Liver (tissue), 9 donors: Measurements from ENCODE around the gene PREB. TPM values are rescaled to one million over a fixed set of nuclear protein-coding genes. Genes with fewer than 3 reads are reported as not detected.

ENCODE experiments used
- DNase-seq: peaks from one replicate; pipeline ENCODE4 v3.0.0-alpha.2; 2017; ENCODE audit warnings: low spot score
- H3K27ac ChIP-seq, 2 donors: one replicate each; pipeline ENCODE4 v1.7.0; 2013; ENCODE audit warnings: inconsistent platforms in 2 of 2, low read length in 2 of 2, control low read depth in 1 of 2, low read depth in 1 of 2, mild to moderate bottlenecking in 1 of 2
- H3K27me3 ChIP-seq, 4 donors: one replicate each; pipeline versions ENCODE4 v1.6.1 to v1.7.0; 2013; ENCODE audit warnings: low read length in 3 of 4, inconsistent platforms in 1 of 4, mild to moderate bottlenecking in 1 of 4, moderate library complexity in 1 of 4; ENCODE audit not compliant: control insufficient read depth in 4 of 4, insufficient read depth in 4 of 4
- H3K36me3 ChIP-seq, 4 donors: one replicate each; pipeline versions ENCODE4 v1.6.1 to v1.7.0; 2013; ENCODE audit warnings: low read length in 3 of 4, mild to moderate bottlenecking in 3 of 4, low read depth in 1 of 4, moderate library complexity in 1 of 4; ENCODE audit not compliant: control insufficient read depth in 4 of 4, insufficient read depth in 3 of 4
- H3K4me1 ChIP-seq, 4 donors: one replicate each; pipeline versions ENCODE4 v1.6.1 to v1.7.0; 2013; ENCODE audit warnings: low read length in 3 of 4, mild to moderate bottlenecking in 3 of 4, moderate library complexity in 1 of 4; ENCODE audit not compliant: control insufficient read depth in 4 of 4, insufficient read depth in 4 of 4
- H3K4me3 ChIP-seq, 3 donors: one replicate each; pipeline versions ENCODE4 v1.6.1 to v1.7.0; 2013; ENCODE audit warnings: low read length in 3 of 3, control low read depth in 1 of 3, low read depth in 1 of 3, mild to moderate bottlenecking in 1 of 3
- H3K9ac ChIP-seq, 2 donors: one replicate each; pipeline ENCODE4 v1.7.0; 2013; ENCODE audit warnings: low read length in 2 of 2, mild to moderate bottlenecking in 2 of 2, moderate library complexity in 2 of 2, control low read depth in 1 of 2, low read depth in 1 of 2
- H3K9me3 ChIP-seq, 4 donors: one replicate each; pipeline versions ENCODE4 v1.6.1 to v1.7.0; 2013; ENCODE audit warnings: low read length in 3 of 4; ENCODE audit not compliant: control insufficient read depth in 4 of 4
- ATF3 ChIP-seq: IDR thresholded peaks from 2 replicates; pipeline ENCODE4 v1.6.1; 2016; ENCODE audit warnings: antibody characterized with exemption
- CTCF ChIP-seq: fragments of 150-350 bp; IDR thresholded peaks from 2 replicates; pipeline ENCODE4 v1.5.1; 2017; ENCODE audit warnings: improper control_type of control experiment, low read depth, low read length; ENCODE audit not compliant: missing input control
- EGR1 ChIP-seq, 2 donors: IDR thresholded peaks; 2 replicates each; pipeline ENCODE4 v1.6.1; 2016 to 2018; ENCODE audit warnings: antibody characterized with exemption in 2 of 2, low read depth in 2 of 2
- FOXA1 ChIP-seq: IDR thresholded peaks from 2 replicates; pipeline ENCODE4 v1.6.1; 2016; ENCODE audit warnings: antibody characterized with exemption
- FOXA2 ChIP-seq: IDR thresholded peaks from 2 replicates; pipeline ENCODE4 v1.6.1; 2016; ENCODE audit warnings: antibody characterized with exemption
- GABPA ChIP-seq, 2 donors: IDR thresholded peaks in 1 of 2; conservative IDR thresholded peaks in 1 of 2; 2 replicates each; pipeline ENCODE4 v1.6.1; 2016; ENCODE audit warnings: antibody characterized with exemption in 2 of 2, mild to moderate bottlenecking in 1 of 2, moderate library complexity in 1 of 2
- HNF4A ChIP-seq, 2 donors: conservative IDR thresholded peaks; 2 replicates each; pipeline ENCODE4 v1.6.1; 2016; ENCODE audit warnings: antibody characterized with exemption in 2 of 2, mild to moderate bottlenecking in 2 of 2
- HNF4G ChIP-seq: IDR thresholded peaks from 2 replicates; pipeline ENCODE4 v1.6.1; 2016; ENCODE audit warnings: antibody characterized with exemption
- JUND ChIP-seq, 2 donors: IDR thresholded peaks; 2 replicates each; pipeline ENCODE4 v1.6.1; 2016; ENCODE audit warnings: antibody characterized with exemption in 2 of 2
- NR2F2 ChIP-seq: IDR thresholded peaks from 2 replicates; pipeline ENCODE4 v1.6.1; 2016; ENCODE audit warnings: antibody characterized with exemption
- RAD21 ChIP-seq, 2 donors: IDR thresholded peaks; 2 replicates each; pipeline ENCODE4 v1.6.1; 2016; ENCODE audit warnings: antibody characterized with exemption in 2 of 2, mild to moderate bottlenecking in 2 of 2
- RXRA ChIP-seq, 2 donors: IDR thresholded peaks; 2 replicates each; pipeline ENCODE4 v1.6.1; 2017 to 2018; ENCODE audit warnings: antibody characterized with exemption in 2 of 2, mild to moderate bottlenecking in 1 of 2
- SP1 ChIP-seq: IDR thresholded peaks from 2 replicates; pipeline ENCODE4 v1.6.1; 2018; ENCODE audit warnings: antibody characterized with exemption, mild to moderate bottlenecking
- TAF1 ChIP-seq: conservative IDR thresholded peaks from 2 replicates; pipeline ENCODE4 v1.6.1; 2016; ENCODE audit warnings: antibody characterized with exemption, mild to moderate bottlenecking
- YY1 ChIP-seq: IDR thresholded peaks from 2 replicates; pipeline ENCODE4 v1.6.1; 2016; ENCODE audit warnings: antibody characterized with exemption, mild to moderate bottlenecking
- ZBTB33 ChIP-seq: IDR thresholded peaks from 2 replicates; pipeline ENCODE4 v1.6.1; 2016; ENCODE audit warnings: antibody characterized with exemption
- WGBS: extraction: QIAGEN DNeasy Blood & Tissue Kit; methylation state at CpG from one replicate; pipeline ENCODE4 v1.1.7; 2013; 5-methylcytosine and 5-hydroxymethylcytosine counted together
- polyA plus RNA-seq, 2 donors: library from polyadenylated mRNA; stranded (reverse) in 1 of 2; unstranded in 1 of 2; fragments of 200-250 nt in 1 of 2; fragments of >200 nt in 1 of 2; fragmentation: Nextera tagmentation in 1 of 2; extraction: Ambion mirVana in 1 of 2; gene quantifications; one replicate each; pipeline versions ENCODE4 v1.2.1 to v1.2.3, GENCODE V29; 2013 to 2015
- total RNA-seq, 2 donors: library from RNA; depleted of rRNA; stranded (reverse); fragments of >200 nt; gene quantifications; one replicate each; pipeline ENCODE4 v1.2.3, GENCODE V29; 2014
- TF ChIP-seq, protein P1 (sequence below): IDR thresholded peaks from 2 replicates; pipeline ENCODE4 v1.6.1; 2016; ENCODE audit warnings: antibody characterized with exemption, mild to moderate bottlenecking
- TF ChIP-seq, protein P2 (sequence below): IDR thresholded peaks from 2 replicates; pipeline ENCODE4 v1.6.1; 2016; ENCODE audit warnings: antibody characterized with exemption
- donor health status: healthy.
- donor health status: healthy.
- donor health status: healthy.
- donor health status: healthy.
- donor health status: healthy.

The PREB gene
- total and polyA plus RNA-seq, 4 donors = 21.5 to 98.4 (median 60.9) TPM

- TF ChIP-seq HNF4A (conservative IDR thresholded peaks at IDR 0.05) (peak; percentile 93 to 97), YY1 (no peak), EGR1 (IDR thresholded peaks at IDR 0.05; ENCODE audit: low read depth in 2 of 2) (no peak), RXRA (IDR thresholded peaks at IDR 0.05) (peak; percentile 85 to 91), ZBTB33 (no peak), CTCF (no peak), SP1 (peak; percentile 77), HNF4G (peak; percentile 89), GABPA (IDR thresholded peaks at IDR 0.05 in 1 of 2, conservative IDR thresholded peaks at IDR 0.05 in 1 of 2) (no peak), NR2F2 (no peak), JUND (IDR thresholded peaks at IDR 0.05) (peak in 1 of 2 donors; percentile 74), FOXA1 (no peak), TAF1 (no peak), FOXA2 (no peak), RAD21 (IDR thresholded peaks at IDR 0.05) (no peak), ATF3 (no peak)
- TF ChIP-seq, protein P1, sequence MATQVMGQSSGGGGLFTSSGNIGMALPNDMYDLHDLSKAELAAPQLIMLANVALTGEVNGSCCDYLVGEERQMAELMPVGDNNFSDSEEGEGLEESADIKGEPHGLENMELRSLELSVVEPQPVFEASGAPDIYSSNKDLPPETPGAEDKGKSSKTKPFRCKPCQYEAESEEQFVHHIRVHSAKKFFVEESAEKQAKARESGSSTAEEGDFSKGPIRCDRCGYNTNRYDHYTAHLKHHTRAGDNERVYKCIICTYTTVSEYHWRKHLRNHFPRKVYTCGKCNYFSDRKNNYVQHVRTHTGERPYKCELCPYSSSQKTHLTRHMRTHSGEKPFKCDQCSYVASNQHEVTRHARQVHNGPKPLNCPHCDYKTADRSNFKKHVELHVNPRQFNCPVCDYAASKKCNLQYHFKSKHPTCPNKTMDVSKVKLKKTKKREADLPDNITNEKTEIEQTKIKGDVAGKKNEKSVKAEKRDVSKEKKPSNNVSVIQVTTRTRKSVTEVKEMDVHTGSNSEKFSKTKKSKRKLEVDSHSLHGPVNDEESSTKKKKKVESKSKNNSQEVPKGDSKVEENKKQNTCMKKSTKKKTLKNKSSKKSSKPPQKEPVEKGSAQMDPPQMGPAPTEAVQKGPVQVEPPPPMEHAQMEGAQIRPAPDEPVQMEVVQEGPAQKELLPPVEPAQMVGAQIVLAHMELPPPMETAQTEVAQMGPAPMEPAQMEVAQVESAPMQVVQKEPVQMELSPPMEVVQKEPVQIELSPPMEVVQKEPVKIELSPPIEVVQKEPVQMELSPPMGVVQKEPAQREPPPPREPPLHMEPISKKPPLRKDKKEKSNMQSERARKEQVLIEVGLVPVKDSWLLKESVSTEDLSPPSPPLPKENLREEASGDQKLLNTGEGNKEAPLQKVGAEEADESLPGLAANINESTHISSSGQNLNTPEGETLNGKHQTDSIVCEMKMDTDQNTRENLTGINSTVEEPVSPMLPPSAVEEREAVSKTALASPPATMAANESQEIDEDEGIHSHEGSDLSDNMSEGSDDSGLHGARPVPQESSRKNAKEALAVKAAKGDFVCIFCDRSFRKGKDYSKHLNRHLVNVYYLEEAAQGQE = peak; percentile 14
- TF ChIP-seq, protein P2, sequence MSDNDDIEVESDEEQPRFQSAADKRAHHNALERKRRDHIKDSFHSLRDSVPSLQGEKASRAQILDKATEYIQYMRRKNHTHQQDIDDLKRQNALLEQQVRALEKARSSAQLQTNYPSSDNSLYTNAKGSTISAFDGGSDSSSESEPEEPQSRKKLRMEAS = peak; percentile 43
Observed at GRCh38 chr2:27126252-27126710, 8.2 kb downstream of the PREB start.

More at GRCh38 chr2:27126252-27126710, 8.2 kb downstream of the PREB start:
- 25% methylated on average over 5 of the region's 5 CpGs for WGBS
- Histone ChIP-seq H3K4me3 (no peak overlapping the region), H3K4me1 (peaks cover 0 to 27% (median 15%) of the 10 kb centered on the region in 4 donors), H3K9me3 (no peaks in the 10 kb centered on the region), H3K36me3 (peaks cover 3 to 19% (median 15%) of the 10 kb centered on the region in 4 donors), H3K9ac (no peak overlapping the region), H3K27ac (peak overlapping the region; percentile 53 to 67), H3K27me3 (no peaks in the 10 kb centered on the region)
- DNase-seq = no peak
